GM12801 (cell line): ENCODE measurements around the gene PTPRN2.

Experiments
- TF ChIP-seq, protein P1 (sequence below): IDR thresholded peaks from one replicate; pipeline ENCODE4 v1.5.1; 2011; ENCODE audit warnings: control low read depth; ENCODE audit not compliant: insufficient read length; ENCODE audit errors: extremely low read depth

PTPRN2 gene

GRCh38 chr7:157972914-157973313, 614.7 kb downstream of the PTPRN2 start:
- TF ChIP-seq, protein P1, sequence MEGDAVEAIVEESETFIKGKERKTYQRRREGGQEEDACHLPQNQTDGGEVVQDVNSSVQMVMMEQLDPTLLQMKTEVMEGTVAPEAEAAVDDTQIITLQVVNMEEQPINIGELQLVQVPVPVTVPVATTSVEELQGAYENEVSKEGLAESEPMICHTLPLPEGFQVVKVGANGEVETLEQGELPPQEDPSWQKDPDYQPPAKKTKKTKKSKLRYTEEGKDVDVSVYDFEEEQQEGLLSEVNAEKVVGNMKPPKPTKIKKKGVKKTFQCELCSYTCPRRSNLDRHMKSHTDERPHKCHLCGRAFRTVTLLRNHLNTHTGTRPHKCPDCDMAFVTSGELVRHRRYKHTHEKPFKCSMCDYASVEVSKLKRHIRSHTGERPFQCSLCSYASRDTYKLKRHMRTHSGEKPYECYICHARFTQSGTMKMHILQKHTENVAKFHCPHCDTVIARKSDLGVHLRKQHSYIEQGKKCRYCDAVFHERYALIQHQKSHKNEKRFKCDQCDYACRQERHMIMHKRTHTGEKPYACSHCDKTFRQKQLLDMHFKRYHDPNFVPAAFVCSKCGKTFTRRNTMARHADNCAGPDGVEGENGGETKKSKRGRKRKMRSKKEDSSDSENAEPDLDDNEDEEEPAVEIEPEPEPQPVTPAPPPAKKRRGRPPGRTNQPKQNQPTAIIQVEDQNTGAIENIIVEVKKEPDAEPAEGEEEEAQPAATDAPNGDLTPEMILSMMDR, result no peak

DNA sequence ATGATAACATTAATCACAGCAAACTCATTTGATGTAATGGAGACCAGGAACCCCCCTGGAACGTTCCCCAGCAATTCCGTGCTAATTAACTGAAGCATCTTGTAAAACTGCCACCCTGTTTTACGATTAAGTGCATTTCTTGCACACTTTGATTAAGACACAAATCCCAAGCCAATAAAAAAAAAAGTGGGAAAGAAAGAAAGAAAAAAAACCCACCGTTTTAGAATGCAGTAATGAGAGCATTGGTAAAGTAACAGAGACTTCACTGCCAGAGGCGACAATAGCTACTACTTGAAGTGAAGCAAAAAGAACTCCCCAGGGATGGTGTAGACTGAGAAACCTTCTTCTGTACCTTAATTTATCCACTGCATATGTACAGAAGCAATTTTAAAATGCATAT, 616.1 kb downstream of the PTPRN2 start:
- TF ChIP-seq, protein P1, result no peak

DNA sequence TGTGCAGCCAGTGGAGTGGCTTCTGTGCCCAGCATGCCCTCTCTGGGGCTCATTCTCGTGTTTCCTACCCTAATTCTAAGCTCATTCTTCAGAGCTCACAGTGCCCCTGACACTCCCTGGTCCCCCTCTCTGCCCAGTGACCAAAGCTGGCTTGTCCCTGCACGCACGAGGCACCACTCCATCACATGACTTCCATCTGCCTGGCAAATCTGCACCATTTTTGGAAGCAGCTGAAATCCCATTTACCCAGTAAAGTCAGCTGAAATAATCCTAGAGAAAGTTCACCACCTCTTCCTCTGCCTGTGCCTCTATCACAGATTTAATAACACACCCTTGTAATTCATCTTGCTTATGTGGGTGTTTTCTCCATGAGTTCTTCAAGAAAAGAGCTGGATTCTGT, 616.9 kb downstream of the PTPRN2 start:
- TF ChIP-seq, protein P1, result no peak

DNA sequence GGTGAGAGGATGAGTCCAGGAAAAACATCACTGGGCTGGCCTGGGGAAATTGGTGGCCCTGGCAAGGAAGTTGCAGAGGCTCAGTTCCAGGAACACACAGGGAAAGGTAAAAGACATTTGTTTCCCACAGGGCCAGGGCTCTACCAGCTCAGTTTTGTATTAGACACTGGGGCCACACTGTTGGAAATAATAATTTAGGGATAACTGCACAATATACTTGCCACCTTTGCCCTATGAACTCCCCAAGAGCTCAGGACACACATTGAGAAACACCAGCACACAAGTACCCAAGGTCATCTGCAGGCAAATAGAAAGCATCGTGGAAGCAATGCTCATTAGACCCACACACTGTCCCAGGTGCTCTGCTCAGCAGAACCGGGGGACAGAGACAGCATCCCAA, 617.6 kb downstream of the PTPRN2 start:
- TF ChIP-seq, protein P1, result no peak

- TF ChIP-seq, protein P1, result no peak
Observed at GRCh38 chr7:157966490-157966889, 621.1 kb downstream of the PTPRN2 start.

- TF ChIP-seq, protein P1, result no peak
Observed at GRCh38 chr7:157964521-157964920, 623.1 kb downstream of the PTPRN2 start.

GRCh38 chr7:157964016-157964415, 623.6 kb downstream of the PTPRN2 start:
- TF ChIP-seq, protein P1, result no peak

DNA sequence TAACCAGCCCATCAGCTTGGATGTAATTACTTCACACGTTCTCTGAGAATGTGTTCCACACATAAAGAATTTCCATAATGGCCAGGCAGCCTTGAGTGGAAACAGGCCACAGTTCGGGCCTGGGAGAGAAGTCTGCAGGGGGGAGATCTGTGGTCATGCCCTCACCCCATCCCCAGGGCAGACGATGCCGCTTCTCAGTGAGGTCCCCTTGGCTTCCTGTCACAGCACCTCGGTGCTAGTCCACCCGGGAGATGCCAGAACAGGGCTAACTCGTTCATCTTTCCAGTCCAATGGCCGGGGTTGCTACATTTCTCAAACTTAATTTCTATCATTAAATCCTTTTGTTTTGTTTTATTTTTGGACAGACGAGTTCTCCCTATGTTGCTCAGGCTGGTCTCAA, 624.1 kb downstream of the PTPRN2 start:
- TF ChIP-seq, protein P1, result no peak
